ENCODE measurements around the gene ACTL10. TPM values are rescaled to one million over a fixed set of nuclear protein-coding genes. Genes with fewer than 3 reads are reported as not detected.

Gene ACTL10
- total RNA-seq (3.0 TPM), polyA plus RNA-seq (ENCODE audit: insufficient read depth, low read depth, low replicate concordance) (1.7 TPM)
- long read RNA-seq, donor 1, partial matches to known transcripts = 0 of 2 reads
- long read RNA-seq, donor 1, other reads (novel, unspliced or antisense) = 0 of 2 reads
- long read RNA-seq, donor 2 = 0 reads
- long read RNA-seq, donor 3, partial matches to known transcripts = 0 of 1 reads
- long read RNA-seq, donor 3, other reads (novel, unspliced or antisense) = 0 of 1 reads
- long read RNA-seq, donor 4 = 0 reads
- long read RNA-seq, donor 5 = 0 reads
- long read RNA-seq, donor 6 = 0 reads
- long read RNA-seq, donor 7, transcript ACTL10-201 (1 exons, 2,028 nt) = major isoform, 5 of 5 reads
- long read RNA-seq, donor 7, partial matches to known transcripts = 0 of 5 reads
- long read RNA-seq, donor 7, other reads (novel, unspliced or antisense) = 0 of 5 reads
- long read RNA-seq, donor 8, partial matches to known transcripts = 0 of 1 reads
- long read RNA-seq, donor 8, other reads (novel, unspliced or antisense) = 0 of 1 reads
- long read RNA-seq, donor 9 = 0 reads
- long read RNA-seq, donor 10 = 0 reads

DNA sequence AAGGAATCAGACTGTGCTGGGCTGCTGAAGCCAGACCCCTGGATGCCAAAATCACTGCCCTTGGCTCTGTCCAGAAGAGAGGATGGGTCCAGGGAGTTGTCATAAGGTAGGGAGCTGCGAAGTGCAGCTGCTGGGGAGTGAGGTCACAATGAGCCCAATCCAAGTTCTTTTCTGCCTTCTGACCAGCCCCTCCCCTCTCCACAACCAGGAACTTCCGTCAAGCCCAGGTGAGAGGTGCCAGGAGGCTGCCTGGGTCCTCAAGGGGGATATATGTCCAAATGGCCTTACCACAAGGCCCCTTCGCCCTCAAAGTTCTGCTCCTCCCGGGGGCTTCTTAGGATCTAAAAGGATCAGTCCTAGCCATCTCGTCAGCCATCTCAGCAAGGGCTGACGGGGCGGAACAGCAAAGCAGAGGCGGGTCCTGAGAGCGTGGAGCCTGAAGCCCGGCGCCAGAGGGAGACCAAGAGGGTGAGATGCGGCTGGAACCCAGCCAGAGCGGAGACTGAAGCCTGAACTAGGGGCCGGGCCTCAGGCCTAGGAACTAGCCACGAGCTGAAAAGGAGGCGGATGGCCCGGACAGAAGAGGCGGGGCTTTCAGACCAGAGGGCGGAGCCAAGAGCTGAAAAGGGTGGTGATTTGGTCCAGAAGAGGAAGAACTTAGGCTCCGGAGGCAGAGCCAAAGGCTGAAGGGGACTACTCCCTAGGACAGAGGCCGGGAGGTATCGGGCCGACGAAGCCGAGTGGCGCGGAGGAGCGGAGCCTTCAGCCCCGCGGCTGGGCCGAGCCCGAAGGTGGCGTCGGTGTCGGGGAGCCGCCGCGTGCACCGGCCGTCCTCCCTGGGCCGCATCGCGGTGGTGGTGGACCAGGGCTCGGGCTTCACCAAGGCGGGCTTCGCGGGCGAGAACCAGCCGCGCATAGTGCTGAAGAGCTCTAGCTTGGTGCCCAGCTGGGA lies at the start of gene ACTL10:
ACTL10 (plus strand) TSS at position 651 of the 952 bp plus-strand sequence. CDS start 555 bp downstream, outside the sequence.
- H3K27me3 ChIP-seq (ENCODE audit: control insufficient read depth, insufficient read depth, low read length) = no peaks in the 10 kb centered on the region
- H3K27ac ChIP-seq (ENCODE audit: low read depth in 2 of 2, low read length in 2 of 2) = peak within 1 kb of the TSS; percentile 66 to 85
- DNase-seq (peak; percentile 96 to 99 (median 98)), FAIRE-seq (peak; percentile 93)
- peak within 1 kb of the TSS; percentile 28 to 66 (median 47) for H3K4me3 ChIP-seq (ENCODE audit: low read length in 3 of 3)
- TF ChIP-seq, protein P1, sequence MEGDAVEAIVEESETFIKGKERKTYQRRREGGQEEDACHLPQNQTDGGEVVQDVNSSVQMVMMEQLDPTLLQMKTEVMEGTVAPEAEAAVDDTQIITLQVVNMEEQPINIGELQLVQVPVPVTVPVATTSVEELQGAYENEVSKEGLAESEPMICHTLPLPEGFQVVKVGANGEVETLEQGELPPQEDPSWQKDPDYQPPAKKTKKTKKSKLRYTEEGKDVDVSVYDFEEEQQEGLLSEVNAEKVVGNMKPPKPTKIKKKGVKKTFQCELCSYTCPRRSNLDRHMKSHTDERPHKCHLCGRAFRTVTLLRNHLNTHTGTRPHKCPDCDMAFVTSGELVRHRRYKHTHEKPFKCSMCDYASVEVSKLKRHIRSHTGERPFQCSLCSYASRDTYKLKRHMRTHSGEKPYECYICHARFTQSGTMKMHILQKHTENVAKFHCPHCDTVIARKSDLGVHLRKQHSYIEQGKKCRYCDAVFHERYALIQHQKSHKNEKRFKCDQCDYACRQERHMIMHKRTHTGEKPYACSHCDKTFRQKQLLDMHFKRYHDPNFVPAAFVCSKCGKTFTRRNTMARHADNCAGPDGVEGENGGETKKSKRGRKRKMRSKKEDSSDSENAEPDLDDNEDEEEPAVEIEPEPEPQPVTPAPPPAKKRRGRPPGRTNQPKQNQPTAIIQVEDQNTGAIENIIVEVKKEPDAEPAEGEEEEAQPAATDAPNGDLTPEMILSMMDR (IDR thresholded peaks at IDR 0.05; ENCODE audit: borderline replicate concordance, extremely low read depth, insufficient read depth) = peak; percentile 26
- H3K9ac ChIP-seq (ENCODE audit: low read length in 3 of 3) = peak within 1 kb of the TSS in 1 of 3 donors; percentile 66
- H3K4me1 ChIP-seq (ENCODE audit: control insufficient read depth in 2 of 3, insufficient read depth in 2 of 3, low read depth in 1 of 3, low read length in 3 of 3) = peaks cover 0 to 22% (median 14%) of the 10 kb centered on the region in 3 donors
- peaks cover 0 to 5% (median 0%) of the 10 kb centered on the region in 3 donors for H3K36me3 ChIP-seq (ENCODE audit: control insufficient read depth in 2 of 3, insufficient read depth in 3 of 3, low read length in 3 of 3)
- intact Hi-C loops (cut with DNase I) = no loop called here
- no peaks in the 10 kb centered on the region for H3K9me3 ChIP-seq (ENCODE audit: control insufficient read depth in 2 of 3, insufficient read depth in 1 of 3, low read length in 3 of 3)

DNA sequence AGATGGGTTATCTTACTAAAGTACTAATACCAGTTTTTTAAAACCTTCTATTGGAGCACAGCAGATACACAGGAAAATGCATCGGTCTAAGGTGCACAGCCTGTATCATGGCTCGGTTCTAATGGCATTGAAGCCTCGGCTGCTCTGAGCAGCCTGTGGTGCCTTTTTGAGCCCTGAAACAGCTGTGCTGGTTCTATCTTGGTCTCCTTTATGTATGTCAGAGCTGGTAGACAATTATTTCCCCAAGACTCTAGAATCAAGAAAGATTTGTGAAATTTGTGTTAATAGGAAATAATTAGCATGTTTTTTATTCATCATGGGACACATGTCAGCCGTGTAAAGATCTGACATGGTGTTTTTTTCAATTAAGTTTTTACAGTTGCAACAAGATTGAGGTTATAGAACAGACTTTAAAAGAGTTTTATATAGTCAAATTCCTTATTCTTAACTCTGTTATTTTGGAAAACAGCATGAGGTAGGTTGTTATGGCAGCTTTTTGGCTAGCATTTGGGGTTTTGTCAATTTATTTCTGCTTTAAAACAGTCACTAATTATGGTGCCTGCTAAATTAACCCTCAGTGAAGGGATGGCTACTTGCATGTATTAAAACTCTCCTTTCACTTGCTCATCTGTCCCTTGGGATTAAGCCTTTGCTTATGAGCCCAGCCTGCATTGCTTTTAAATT lies 44.9 kb upstream of the ACTL10 start:
- Histone ChIP-seq H3K4me1 (ENCODE audit: control insufficient read depth in 2 of 3, insufficient read depth in 2 of 3, low read depth in 1 of 3, low read length in 3 of 3) (no peaks in the 10 kb centered on the region), H3K36me3 (ENCODE audit: control insufficient read depth in 2 of 3, insufficient read depth in 3 of 3, low read length in 3 of 3) (peaks cover 6 to 14% (median 8%) of the 10 kb centered on the region in 3 donors)
- TF ChIP-seq, protein P1 (IDR thresholded peaks at IDR 0.05; ENCODE audit: borderline replicate concordance, extremely low read depth, insufficient read depth) = no peak

DNA sequence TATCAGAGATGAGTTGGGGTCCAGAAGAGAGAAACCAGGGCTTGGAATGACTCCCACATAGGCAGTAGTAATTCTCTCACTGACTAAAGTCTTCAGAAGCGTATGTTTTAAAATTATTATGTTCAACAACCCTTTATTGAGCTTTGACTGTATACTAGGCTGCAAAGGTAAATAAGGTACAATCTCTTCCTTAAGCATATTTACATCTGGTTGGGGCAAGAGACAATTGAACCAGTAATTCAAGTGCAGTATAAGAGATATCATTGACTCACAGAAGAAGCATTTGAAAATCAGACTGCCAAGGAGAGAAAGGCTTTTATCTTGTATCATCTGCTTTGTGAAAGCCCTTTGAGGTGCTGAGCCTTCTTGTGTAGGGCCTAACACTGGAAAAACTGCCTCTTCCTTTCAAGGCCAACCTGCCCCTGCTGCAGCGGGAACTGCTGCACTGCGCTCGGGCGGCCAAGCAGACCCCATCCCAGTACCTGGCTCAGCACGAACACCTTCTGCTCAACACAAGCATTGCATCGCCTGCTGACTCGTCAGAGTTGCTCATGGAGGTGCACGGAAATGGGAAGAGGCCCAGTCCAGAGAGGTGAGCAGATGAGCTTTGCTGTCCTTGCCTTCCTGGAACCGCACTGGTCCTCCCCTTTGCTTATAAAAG lies 43.9 kb upstream of the ACTL10 start:
- no peak for DNase-seq

More for the DNA sequence above, 44.9 kb upstream of the ACTL10 start:
- FAIRE-seq (no peak), DNase-seq (no peak)
- no peak overlapping the region for H3K27ac ChIP-seq (ENCODE audit: low read depth in 2 of 2, low read length in 2 of 2)
- H3K27me3 ChIP-seq (ENCODE audit: control insufficient read depth, insufficient read depth, low read length) = no peaks in the 10 kb centered on the region
- no peak overlapping the region for H3K4me3 ChIP-seq (ENCODE audit: low read length in 3 of 3)
- H3K9ac ChIP-seq (ENCODE audit: low read length in 3 of 3) = no peak overlapping the region
- intact Hi-C loops (cut with DNase I) = no loop called here
- H3K9me3 ChIP-seq (ENCODE audit: control insufficient read depth in 2 of 3, insufficient read depth in 1 of 3, low read length in 3 of 3) = no peaks in the 10 kb centered on the region

More for the DNA sequence above, 43.9 kb upstream of the ACTL10 start:
- Histone ChIP-seq H3K27ac (ENCODE audit: low read depth in 2 of 2, low read length in 2 of 2) (no peak overlapping the region), H3K9ac (ENCODE audit: low read length in 3 of 3) (no peak overlapping the region), H3K4me1 (ENCODE audit: control insufficient read depth in 2 of 3, insufficient read depth in 2 of 3, low read depth in 1 of 3, low read length in 3 of 3) (no peaks in the 10 kb centered on the region), H3K9me3 (ENCODE audit: control insufficient read depth in 2 of 3, insufficient read depth in 1 of 3, low read length in 3 of 3) (no peaks in the 10 kb centered on the region), H3K4me3 (ENCODE audit: low read length in 3 of 3) (no peak overlapping the region), H3K27me3 (ENCODE audit: control insufficient read depth, insufficient read depth, low read length) (no peaks in the 10 kb centered on the region), H3K36me3 (ENCODE audit: control insufficient read depth in 2 of 3, insufficient read depth in 3 of 3, low read length in 3 of 3) (peaks cover 6 to 15% (median 12%) of the 10 kb centered on the region in 3 donors)
- FAIRE-seq = no peak
- TF ChIP-seq, protein P1 (IDR thresholded peaks at IDR 0.05; ENCODE audit: borderline replicate concordance, extremely low read depth, insufficient read depth) = no peak
- intact Hi-C loops (cut with DNase I) = no loop called here

Data from kidney (tissue), 22 donors.